Astrocyte (in vitro differentiated cells and primary cell): ENCODE measurements around the gene TMEM14A. TPM values are rescaled to one million over a fixed set of nuclear protein-coding genes. Genes with fewer than 3 reads are reported as not detected.
A peak's percentile ranks its signal among the peaks of the same experiment; 100 is the strongest.

ENCODE experiments used
- DNase-seq: peaks from one replicate; pipeline ENCODE4 v3.0.0-alpha.2; 2010; ENCODE audit warnings: low read depth
- FAIRE-seq: peaks from 2 replicates; lab custom pipeline; 2011; peaks lifted over from hg19 to GRCh38; lab: Jason Lieb, UNC
- H2AFZ ChIP-seq: 2 replicates; pipeline ENCODE4 v1.6.0; 2012; ENCODE audit warnings: low read depth, low read length, inconsistent platforms
- H3K27ac ChIP-seq: 2 replicates; pipeline ENCODE4 v1.5.1; 2011; ENCODE audit warnings: low read depth, low read length, inconsistent platforms
- H3K27me3 ChIP-seq: 2 replicates; pipeline ENCODE4 v1.6.0; 2011; ENCODE audit warnings: low read length, inconsistent platforms; ENCODE audit not compliant: insufficient read depth
- H3K36me3 ChIP-seq: 2 replicates; pipeline ENCODE4 v1.5.1; 2011; ENCODE audit warnings: low read length, inconsistent platforms; ENCODE audit not compliant: insufficient read depth
- H3K4me1 ChIP-seq: 2 replicates; pipeline ENCODE4 v1.5.1; 2011; ENCODE audit warnings: low read length, inconsistent platforms; ENCODE audit not compliant: insufficient read depth
- H3K4me2 ChIP-seq: 2 replicates; pipeline ENCODE4 v1.6.0; 2012; ENCODE audit warnings: low read length, inconsistent platforms
- H3K4me3 ChIP-seq: 2 replicates; pipeline ENCODE4 v1.5.1; 2011; ENCODE audit warnings: low read depth, mild to moderate bottlenecking, low read length, inconsistent platforms; ENCODE audit not compliant: insufficient read depth
- H3K79me2 ChIP-seq: 2 replicates; pipeline ENCODE4 v1.6.0; 2012; ENCODE audit warnings: mild to moderate bottlenecking, low read length, inconsistent platforms; ENCODE audit not compliant: insufficient read depth
- H3K9ac ChIP-seq: 2 replicates; pipeline ENCODE4 v1.6.0; 2012; ENCODE audit warnings: mild to moderate bottlenecking, low read length, inconsistent platforms
- H3K9me3 ChIP-seq: 2 replicates; pipeline ENCODE4 v1.5.1; 2012; ENCODE audit warnings: low read depth, mild to moderate bottlenecking, low read length, inconsistent platforms; ENCODE audit not compliant: insufficient read depth
- H4K20me1 ChIP-seq: 2 replicates; pipeline ENCODE4 v1.6.0; 2012; ENCODE audit warnings: low read length, inconsistent platforms; ENCODE audit not compliant: insufficient read depth
- H3K27ac Mint-ChIP-seq: one replicate; pipeline ENCODE4 v1.8.0; 2021; ENCODE audit warnings: mild to moderate bottlenecking, mixed read lengths; ENCODE audit not compliant: unreplicated experiment
- H3K27me3 Mint-ChIP-seq: one replicate; pipeline ENCODE4 v1.8.0; 2021; ENCODE audit warnings: low read depth, mixed read lengths; ENCODE audit not compliant: unreplicated experiment
- H3K36me3 Mint-ChIP-seq: one replicate; pipeline ENCODE4 v1.8.0; 2021; ENCODE audit warnings: low read depth, mixed read lengths; ENCODE audit not compliant: unreplicated experiment
- H3K4me1 Mint-ChIP-seq: one replicate; pipeline ENCODE4 v1.8.0; 2021; ENCODE audit warnings: low read depth, mixed read lengths; ENCODE audit not compliant: unreplicated experiment
- H3K4me3 Mint-ChIP-seq: one replicate; pipeline ENCODE4 v1.8.0; 2021; ENCODE audit warnings: mild to moderate bottlenecking, moderate library complexity, mixed read lengths; ENCODE audit not compliant: unreplicated experiment
- H3K9me3 Mint-ChIP-seq: one replicate; pipeline ENCODE4 v1.8.0; 2021; ENCODE audit warnings: mild to moderate bottlenecking, mixed read lengths; ENCODE audit not compliant: unreplicated experiment
- EZH2 ChIP-seq: IDR thresholded peaks from 2 replicates; pipeline ENCODE4 v1.6.1; 2012; ENCODE audit warnings: mild to moderate bottlenecking, low read length, inconsistent platforms; ENCODE audit not compliant: insufficient read depth
- total RNA-seq: library from RNA; stranded (reverse); gene quantifications from 2 replicates; pipeline ENCODE4 v1.2.1, GENCODE V29; 2021
- TF ChIP-seq, protein P1 (sequence below): IDR thresholded peaks from 2 replicates; pipeline ENCODE4 v1.5.1; 2011; ENCODE audit warnings: low read depth, mild to moderate bottlenecking, inconsistent platforms, low read length, moderate library complexity; ENCODE audit not compliant: insufficient read depth

The TMEM14A gene
- total RNA-seq, 1 donor from 2014 or later = 29.7 TPM

DNA sequence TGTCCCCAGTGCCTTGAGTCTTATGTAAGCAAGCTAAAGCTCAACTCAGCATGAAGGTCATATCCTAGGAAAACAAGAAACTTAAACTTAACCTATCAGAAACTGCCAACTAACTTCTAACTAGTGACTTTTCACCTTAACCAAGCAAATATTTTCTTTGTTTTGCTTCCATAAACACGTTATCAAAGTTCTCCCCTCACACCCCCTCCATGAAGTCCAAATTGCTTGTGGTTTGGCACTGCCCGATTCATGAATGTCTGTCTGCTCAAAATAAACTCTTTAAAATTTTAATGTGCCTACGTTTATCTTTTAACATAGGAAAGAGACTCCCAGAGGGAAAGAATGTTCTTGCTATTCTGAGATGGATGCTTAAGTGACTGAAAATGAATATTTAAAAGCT, 57.5 kb downstream of the TMEM14A start:
- no peak overlapping the region for H2AFZ ChIP-seq
- H3K9me3 Mint-ChIP-seq = no peaks in the 10 kb centered on the region
- no peaks in the 10 kb centered on the region for H3K4me1 ChIP-seq
- peaks cover 11% of the 10 kb centered on the region for H3K4me1 Mint-ChIP-seq
- H3K9ac ChIP-seq = no peak overlapping the region
- H3K36me3 ChIP-seq = no peaks in the 10 kb centered on the region
- no peaks in the 10 kb centered on the region for H3K9me3 ChIP-seq
- H3K4me2 ChIP-seq = no peak overlapping the region
- no peaks in the 10 kb centered on the region for H3K79me2 ChIP-seq
- peaks cover 3% of the 10 kb centered on the region for H3K27me3 Mint-ChIP-seq
- TF ChIP-seq EZH2 = no peak
- TF ChIP-seq, protein P1, sequence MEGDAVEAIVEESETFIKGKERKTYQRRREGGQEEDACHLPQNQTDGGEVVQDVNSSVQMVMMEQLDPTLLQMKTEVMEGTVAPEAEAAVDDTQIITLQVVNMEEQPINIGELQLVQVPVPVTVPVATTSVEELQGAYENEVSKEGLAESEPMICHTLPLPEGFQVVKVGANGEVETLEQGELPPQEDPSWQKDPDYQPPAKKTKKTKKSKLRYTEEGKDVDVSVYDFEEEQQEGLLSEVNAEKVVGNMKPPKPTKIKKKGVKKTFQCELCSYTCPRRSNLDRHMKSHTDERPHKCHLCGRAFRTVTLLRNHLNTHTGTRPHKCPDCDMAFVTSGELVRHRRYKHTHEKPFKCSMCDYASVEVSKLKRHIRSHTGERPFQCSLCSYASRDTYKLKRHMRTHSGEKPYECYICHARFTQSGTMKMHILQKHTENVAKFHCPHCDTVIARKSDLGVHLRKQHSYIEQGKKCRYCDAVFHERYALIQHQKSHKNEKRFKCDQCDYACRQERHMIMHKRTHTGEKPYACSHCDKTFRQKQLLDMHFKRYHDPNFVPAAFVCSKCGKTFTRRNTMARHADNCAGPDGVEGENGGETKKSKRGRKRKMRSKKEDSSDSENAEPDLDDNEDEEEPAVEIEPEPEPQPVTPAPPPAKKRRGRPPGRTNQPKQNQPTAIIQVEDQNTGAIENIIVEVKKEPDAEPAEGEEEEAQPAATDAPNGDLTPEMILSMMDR = no peak
- H3K4me3 ChIP-seq = no peak overlapping the region
- FAIRE-seq = no peak
- no peaks in the 10 kb centered on the region for H3K36me3 Mint-ChIP-seq
- no peaks in the 10 kb centered on the region for H4K20me1 ChIP-seq
- no peak overlapping the region for H3K27ac ChIP-seq
- H3K4me3 Mint-ChIP-seq = no peak overlapping the region
- H3K27ac Mint-ChIP-seq = no peak overlapping the region
- no peaks in the 10 kb centered on the region for H3K27me3 ChIP-seq
- peak; percentile 68 for DNase-seq

DNA sequence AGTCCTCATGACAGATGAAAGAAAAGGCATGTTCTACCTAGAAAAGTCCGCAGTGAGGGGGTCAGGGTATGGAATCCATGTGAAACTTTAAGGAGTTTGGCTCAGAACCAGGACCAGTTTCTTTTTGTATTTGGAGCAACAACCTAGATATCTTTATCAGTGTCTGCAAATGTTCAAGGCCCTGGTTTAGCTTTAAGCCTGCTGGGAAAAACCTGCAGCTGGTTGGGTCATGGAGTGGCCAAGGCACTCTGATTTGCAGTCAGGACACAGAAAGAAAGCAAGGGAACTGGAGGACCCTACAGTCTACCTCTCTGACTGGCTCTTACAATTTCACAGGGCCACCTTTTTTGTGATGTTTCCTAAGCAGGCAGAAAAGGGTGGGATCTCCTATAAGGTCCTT, 58.7 kb downstream of the TMEM14A start:
- Mint-ChIP-seq H3K9me3 (peaks cover under 1% of the 10 kb centered on the region), H3K4me1 (peaks cover 11% of the 10 kb centered on the region), H3K4me3 (no peak overlapping the region), H3K27me3 (peaks cover 6% of the 10 kb centered on the region), H3K36me3 (no peaks in the 10 kb centered on the region), H3K27ac (no peak overlapping the region)
- H3K9me3 ChIP-seq = no peaks in the 10 kb centered on the region
- no peak overlapping the region for H2AFZ ChIP-seq
- H3K4me1 ChIP-seq = no peaks in the 10 kb centered on the region
- FAIRE-seq (no peak), DNase-seq (no peak)
- no peaks in the 10 kb centered on the region for H4K20me1 ChIP-seq
- no peak overlapping the region for H3K4me3 ChIP-seq
- H3K36me3 ChIP-seq = no peaks in the 10 kb centered on the region
- H3K27me3 ChIP-seq = no peaks in the 10 kb centered on the region
- TF ChIP-seq EZH2 = no peak
- TF ChIP-seq, protein P1 = no peak
- no peak overlapping the region for H3K4me2 ChIP-seq
- H3K27ac ChIP-seq = no peak overlapping the region
- H3K9ac ChIP-seq = no peak overlapping the region
- no peaks in the 10 kb centered on the region for H3K79me2 ChIP-seq

GRCh38 chr6:52731719-52732118, 60.8 kb downstream of the TMEM14A start:
- Histone ChIP-seq H4K20me1 (no peaks in the 10 kb centered on the region), H3K27ac (no peak overlapping the region), H3K4me2 (no peak overlapping the region), H3K9me3 (no peaks in the 10 kb centered on the region), H3K9ac (no peak overlapping the region), H3K4me1 (no peaks in the 10 kb centered on the region), H3K36me3 (no peaks in the 10 kb centered on the region), H3K4me3 (no peak overlapping the region), H3K79me2 (no peaks in the 10 kb centered on the region), H2AFZ (no peak overlapping the region), H3K27me3 (no peaks in the 10 kb centered on the region)
- TF ChIP-seq, protein P1 = no peak
- no peak for TF ChIP-seq EZH2
- FAIRE-seq (no peak), DNase-seq (peak; percentile 14)
- peaks cover 12% of the 10 kb centered on the region for H3K27me3 Mint-ChIP-seq
- no peaks in the 10 kb centered on the region for H3K36me3 Mint-ChIP-seq
- peaks cover 5% of the 10 kb centered on the region for H3K4me1 Mint-ChIP-seq
- H3K4me3 Mint-ChIP-seq = no peak overlapping the region
- peaks cover 6% of the 10 kb centered on the region for H3K9me3 Mint-ChIP-seq
- no peak overlapping the region for H3K27ac Mint-ChIP-seq
